ENCODE measurements around the gene ZNF678.
A peak's percentile ranks its signal among the peaks of the same experiment; 100 is the strongest.
"Not testable (repeated sequence)": the region's sequence is repeated elsewhere in the genome, so short reads cannot be mapped to it uniquely, and the experiment has no call there.

The ZNF678 gene

GRCh38 chr1:227604446-227604845 is 41.1 kb downstream of the ZNF678 start:
- no peak for DNase-seq (ENCODE audit: low spot score)

GRCh38 chr1:227606271-227606670 is 42.9 kb downstream of the ZNF678 start:
- not testable (repeated sequence) for DNase-seq (ENCODE audit: low spot score)

DNA sequence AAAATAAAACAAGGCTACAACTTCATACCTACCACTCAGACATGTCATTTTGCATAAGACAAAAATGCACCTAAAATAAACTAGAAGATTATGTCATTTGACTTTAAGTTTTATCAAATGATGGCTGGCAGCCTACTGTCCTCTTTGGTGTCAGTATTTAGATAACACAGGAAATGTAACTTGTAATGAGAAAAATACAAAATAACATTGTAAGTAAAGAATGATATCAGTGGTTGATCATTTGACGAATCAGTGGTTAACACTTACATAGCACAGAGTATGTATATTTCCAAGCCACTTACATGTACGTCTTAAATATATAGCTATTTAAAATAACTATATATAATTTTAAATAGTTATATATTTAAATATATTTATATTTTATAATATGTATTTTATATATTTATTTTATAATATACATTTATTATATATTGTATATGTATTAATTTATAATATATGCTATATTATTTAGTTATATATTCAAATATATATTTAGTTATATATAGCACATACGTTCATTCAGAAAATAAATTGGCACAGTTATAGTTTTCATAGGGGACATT is 44.1 kb downstream of the ZNF678 start:
- DNase-seq (ENCODE audit: low spot score): no peak

GRCh38 chr1:227612658-227613057 is 49.3 kb downstream of the ZNF678 start:
- no peak for DNase-seq (ENCODE audit: low spot score)

DNA sequence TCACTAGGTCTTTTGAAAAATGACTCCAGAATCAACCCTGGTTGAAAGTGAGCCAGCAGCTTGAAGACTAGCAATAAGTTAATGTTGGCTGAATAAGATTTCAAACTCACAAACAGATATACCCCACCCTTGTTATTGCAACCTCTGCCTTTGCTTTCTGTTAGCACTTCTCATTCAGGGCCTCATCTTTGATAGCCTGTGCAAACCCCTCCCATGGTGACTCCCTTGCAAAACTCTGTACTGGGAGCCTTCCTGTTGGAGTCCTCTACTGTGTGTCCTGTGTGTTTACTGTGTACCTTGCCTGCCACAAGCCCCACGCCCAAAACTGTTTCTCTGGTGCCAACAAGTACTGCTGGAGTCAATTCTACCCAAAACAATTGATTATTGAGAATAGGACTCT is 50.2 kb downstream of the ZNF678 start:
- DNase-seq (ENCODE audit: low spot score): no peak

DNA sequence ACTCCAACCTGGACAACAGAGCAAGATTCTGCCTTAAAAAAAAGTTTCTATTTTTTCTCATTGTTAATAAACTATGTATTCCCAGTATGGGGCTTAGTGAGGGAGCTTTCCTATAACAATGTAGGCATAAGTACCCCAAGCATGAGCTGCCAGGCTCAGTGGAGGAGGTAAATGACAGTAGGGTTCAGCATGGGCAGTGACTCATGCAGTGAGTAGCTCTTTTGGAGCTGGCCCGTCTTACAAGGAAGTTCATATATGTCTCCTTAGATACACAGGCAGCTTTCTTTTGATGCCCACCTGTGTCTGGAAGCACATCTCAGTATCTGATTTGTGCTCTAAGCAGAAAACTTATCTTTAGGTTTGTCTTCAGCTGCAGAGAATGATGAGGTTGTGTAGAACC is 57.9 kb downstream of the ZNF678 start:
- DNase-seq (ENCODE audit: low spot score): no peak

GRCh38 chr1:227622739-227623475 is 59.6 kb downstream of the ZNF678 start:
- no peak for DNase-seq (ENCODE audit: low spot score)

DNA sequence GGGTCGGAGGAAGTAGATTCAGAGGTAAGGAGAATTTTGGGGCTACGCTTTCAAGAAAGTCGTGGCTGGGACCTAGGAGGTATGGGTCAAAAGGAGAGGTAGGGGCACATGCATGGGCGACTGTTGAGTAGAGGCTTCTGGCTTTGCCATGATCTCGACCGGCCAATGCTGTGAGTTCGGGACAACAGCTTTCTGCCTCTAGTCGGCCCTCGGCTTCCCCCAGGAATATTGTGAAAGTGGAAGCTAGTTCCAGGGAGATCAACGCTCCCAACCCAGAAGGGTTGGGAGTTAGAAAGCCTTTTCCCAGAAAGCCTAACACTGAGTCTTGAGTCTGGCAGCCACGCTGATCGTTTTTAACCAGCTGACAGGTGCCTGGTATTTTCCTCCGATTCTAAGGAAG is 69.0 kb downstream of the ZNF678 start:
- no peak for DNase-seq (ENCODE audit: low spot score)

GRCh38 chr1:227635596-227635995 is 72.2 kb downstream of the ZNF678 start:
- DNase-seq (ENCODE audit: low spot score): no peak

DNA sequence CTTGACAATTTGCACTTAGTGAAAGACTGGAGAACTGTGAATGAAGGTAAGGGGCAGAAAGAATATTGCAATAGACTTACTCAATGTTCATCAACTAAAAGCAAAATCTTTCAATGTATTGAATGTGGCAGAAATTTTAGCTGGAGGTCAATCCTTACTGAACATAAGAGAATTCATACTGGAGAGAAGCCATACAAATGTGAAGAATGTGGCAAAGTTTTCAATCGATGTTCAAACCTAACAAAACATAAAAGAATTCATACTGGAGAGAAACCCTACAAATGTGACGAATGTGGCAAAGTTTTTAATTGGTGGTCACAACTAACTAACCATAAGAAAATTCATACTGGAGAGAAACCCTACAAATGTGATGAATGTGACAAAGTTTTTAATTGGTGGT is 91.1 kb downstream of the ZNF678 start:
- DNase-seq (ENCODE audit: low spot score): no peak

DNA sequence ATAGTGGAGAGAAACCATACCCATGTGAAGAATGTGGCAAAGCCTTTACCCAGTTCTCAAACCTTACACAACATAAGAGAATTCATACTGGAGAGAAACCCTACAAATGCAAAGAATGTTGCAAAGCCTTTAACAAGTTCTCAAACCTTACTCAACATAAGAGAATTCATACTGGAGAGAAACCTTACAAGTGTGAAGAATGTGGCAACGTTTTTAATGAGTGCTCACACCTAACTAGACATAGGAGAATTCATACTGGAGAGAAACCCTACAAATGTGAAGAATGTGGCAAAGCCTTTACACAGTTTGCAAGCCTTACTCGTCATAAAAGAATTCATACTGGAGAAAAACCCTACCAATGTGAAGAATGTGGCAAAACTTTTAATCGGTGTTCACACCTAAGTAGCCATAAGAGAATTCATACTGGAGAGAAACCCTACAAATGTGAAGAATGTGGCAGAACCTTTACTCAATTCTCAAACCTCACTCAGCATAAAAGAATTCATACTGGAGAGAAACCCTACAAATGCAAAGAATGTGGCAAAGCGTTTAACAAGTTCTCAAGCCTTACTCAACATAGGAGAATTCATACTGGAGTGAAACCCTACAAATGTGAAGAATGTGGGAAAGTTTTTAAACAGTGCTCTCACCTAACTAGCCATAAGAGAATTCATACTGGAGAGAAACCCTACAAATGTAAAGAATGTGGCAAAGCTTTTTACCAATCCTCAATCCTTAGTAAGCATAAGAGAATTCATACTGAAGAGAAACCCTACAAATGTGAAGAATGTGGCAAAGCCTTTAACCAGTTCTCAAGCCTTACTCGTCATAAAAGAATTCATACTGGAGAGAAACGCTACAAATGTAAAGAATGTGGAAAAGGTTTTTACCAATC is 91.7 kb downstream of the ZNF678 start:
- peak; percentile 1 for DNase-seq (ENCODE audit: low spot score)

GRCh38 chr1:227661495-227661894 is 98.1 kb downstream of the ZNF678 start:
- no peak for DNase-seq (ENCODE audit: low spot score)

GRCh38 chr1:227662933-227663332 is 99.6 kb downstream of the ZNF678 start:
- DNase-seq (ENCODE audit: low spot score): no peak

GRCh38 chr1:227666286-227666685 is 102.9 kb downstream of the ZNF678 start:
- DNase-seq (ENCODE audit: low spot score): no peak

DNA sequence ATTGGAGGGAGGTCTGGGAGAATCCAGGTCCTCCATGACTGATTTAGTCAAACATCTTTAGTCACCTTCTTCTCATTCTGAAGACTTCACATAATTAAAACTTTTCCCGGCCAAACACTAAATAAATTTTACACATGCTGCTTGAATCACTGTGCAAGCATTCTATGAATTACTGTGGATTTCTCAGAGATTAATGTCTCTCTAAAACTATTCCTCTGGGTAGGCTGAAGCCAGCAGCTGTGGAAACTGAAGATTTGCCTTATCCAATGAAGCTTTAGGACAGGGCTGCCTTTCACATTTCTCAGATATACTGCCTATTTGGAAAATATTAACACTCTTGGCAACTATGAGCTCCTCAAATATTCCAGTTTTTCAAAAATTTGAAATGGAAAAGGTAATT is 110.1 kb downstream of the ZNF678 start:
- DNase-seq (ENCODE audit: low spot score): no peak

DNA sequence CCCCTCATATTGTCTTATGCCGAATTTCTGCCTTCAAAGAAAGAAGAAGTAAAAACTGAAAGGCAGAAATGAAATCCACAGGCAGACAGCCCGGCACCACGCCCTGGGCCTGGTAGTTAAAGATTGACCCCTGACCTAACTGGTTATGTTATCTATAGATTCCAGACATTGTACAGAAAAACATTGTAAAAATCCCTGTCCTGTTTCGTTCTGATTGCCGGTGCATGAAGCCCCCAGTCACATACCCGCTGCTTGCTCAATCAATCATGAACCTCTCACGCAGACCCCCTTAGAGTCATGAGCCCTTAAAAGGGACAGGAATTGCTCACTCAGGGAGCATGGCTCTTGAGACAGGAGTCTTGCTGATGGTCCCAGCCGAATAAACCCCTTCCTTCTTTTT is 122.5 kb downstream of the ZNF678 start:
- no peak for DNase-seq (ENCODE audit: low spot score)

DNA sequence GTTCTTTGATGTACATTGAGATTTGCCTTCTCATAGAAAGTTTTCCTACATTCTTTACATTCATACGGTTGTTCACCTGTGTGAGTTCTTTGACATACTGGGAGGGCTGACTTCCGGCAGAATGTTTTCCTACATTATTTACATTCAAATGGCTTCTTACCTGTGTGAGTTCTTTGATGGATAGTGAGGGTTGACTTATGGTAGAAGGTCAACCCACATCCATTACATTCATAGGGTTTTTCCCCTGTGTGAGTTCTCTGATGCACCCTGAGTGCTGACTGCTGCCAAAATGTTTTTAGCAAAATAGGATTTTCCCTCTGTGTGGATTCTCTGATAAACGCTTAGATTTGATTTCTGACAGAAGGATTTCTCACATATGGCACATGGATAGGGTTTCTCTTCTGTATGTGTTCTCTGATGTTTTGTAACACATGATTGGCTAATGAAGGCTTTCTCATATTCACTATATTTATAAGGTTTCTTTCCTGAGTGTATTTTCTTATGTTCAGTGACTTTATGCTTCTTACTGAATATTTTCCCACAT is 134.0 kb downstream of the ZNF678 start:
- no peak for DNase-seq (ENCODE audit: low spot score)

DNA sequence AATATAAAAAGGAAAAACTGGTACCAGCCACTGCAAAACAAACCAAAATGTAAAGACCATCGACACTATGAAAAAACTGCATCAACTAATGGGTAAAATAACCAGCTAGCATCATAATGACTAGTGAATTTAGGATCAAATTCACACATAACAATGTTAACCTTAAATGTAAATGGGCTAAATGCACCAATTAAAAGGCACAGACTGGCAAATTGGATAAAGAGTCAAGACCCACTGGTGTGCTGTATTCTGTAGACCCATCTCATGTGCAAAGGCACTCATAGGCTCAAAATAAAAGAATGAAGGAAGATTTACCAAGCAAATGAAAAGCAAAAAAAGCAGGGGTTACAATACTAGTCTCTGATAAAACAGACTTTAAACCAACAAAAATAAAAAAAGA is 138.3 kb downstream of the ZNF678 start:
- not testable (repeated sequence) for DNase-seq (ENCODE audit: low spot score)

GRCh38 chr1:227707846-227708245 is 144.5 kb downstream of the ZNF678 start:
- DNase-seq (ENCODE audit: low spot score): no peak

- DNase-seq (ENCODE audit: low spot score): no peak
Observed at GRCh38 chr1:227709451-227709850, 146.1 kb downstream of the ZNF678 start.

DNA sequence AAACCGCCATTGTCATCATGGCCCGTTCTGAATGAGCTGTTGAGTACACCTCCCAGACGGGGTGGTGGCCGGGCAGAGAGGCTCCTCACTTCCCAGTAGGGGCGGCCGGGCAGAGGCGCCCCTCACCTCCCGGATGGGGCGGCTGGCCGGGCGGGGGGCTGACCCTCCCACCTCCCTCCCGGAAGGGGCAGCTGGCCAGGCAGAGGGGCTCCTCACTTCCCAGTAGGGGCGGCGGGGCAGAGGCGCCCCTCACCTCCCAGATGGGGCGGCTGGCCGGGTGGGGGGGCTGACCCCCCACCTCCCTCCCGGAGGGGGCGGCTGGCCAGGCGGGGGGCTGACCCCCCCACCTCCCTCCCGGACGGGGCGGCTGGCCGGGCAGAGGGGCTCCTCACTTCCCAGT is 147.1 kb downstream of the ZNF678 start:
- not testable (repeated sequence) for DNase-seq (ENCODE audit: low spot score)

- no peak for DNase-seq (ENCODE audit: low spot score)
Observed at GRCh38 chr1:227712648-227713047, 149.3 kb downstream of the ZNF678 start.

DNA sequence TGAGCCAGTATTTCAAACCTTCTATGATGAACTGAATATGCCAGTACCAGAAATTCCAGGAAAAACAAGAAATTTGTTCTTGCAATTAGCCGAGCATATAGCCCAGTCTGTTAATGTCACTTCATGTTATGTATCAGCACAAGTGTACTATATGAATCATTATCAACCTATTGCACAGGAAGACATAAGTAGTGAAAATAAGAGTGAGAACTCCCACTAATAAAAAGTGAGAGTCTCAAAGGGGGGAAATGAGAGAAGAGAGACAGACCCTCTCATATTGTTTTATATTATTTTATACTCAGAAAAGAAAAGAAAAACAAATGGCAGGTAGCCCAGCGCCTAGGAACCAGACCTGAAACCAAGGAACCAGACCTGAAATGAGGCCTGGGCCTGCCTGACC is 155.6 kb downstream of the ZNF678 start:
- no peak for DNase-seq (ENCODE audit: low spot score)
